Cardiac fibroblast (primary cell): Measurements from ENCODE around the gene LHX1.

Source experiments
- DNase-seq, 2 donors: peaks; one replicate each; pipeline versions ENCODE4 v3.0.0 to v3.0.0-alpha.2; 2010; ENCODE audit warnings: low read depth in 2 of 2
- H3K4me3 ChIP-seq, 2 donors: replicated peaks in 1 of 2; 1 replicate in 1 of 2; 2 replicates in 1 of 2; pipeline ENCODE4 v1.5.1; 2011; ENCODE audit warnings: low read depth in 2 of 2, low read length in 2 of 2, mild to moderate bottlenecking in 2 of 2, moderate library complexity in 1 of 2
- TF ChIP-seq, protein P1 (sequence below): IDR thresholded peaks from one replicate; pipeline ENCODE4 v1.5.1; 2011; ENCODE audit warnings: low read depth, mild to moderate bottlenecking, low read length, inconsistent platforms

The LHX1 gene

DNA sequence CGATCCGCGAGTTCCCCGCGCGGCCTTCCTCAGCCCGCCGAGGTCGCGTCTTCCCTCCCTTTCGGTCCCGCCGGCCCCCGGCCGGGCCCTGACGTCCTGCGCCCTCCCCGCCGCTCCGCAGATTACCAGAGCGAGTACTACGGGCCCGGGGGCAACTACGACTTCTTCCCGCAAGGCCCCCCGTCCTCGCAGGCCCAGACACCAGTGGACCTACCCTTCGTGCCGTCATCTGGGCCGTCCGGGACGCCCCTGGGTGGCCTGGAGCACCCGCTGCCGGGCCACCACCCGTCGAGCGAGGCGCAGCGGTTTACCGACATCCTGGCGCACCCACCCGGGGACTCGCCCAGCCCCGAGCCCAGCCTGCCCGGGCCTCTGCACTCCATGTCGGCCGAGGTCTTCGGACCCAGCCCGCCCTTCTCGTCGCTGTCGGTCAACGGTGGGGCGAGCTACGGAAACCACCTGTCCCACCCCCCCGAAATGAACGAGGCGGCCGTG lies 5.4 kb downstream of the LHX1 start:
- no peak overlapping the region for H3K4me3 ChIP-seq
- no peak for DNase-seq
- TF ChIP-seq, protein P1, sequence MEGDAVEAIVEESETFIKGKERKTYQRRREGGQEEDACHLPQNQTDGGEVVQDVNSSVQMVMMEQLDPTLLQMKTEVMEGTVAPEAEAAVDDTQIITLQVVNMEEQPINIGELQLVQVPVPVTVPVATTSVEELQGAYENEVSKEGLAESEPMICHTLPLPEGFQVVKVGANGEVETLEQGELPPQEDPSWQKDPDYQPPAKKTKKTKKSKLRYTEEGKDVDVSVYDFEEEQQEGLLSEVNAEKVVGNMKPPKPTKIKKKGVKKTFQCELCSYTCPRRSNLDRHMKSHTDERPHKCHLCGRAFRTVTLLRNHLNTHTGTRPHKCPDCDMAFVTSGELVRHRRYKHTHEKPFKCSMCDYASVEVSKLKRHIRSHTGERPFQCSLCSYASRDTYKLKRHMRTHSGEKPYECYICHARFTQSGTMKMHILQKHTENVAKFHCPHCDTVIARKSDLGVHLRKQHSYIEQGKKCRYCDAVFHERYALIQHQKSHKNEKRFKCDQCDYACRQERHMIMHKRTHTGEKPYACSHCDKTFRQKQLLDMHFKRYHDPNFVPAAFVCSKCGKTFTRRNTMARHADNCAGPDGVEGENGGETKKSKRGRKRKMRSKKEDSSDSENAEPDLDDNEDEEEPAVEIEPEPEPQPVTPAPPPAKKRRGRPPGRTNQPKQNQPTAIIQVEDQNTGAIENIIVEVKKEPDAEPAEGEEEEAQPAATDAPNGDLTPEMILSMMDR, result no peak

DNA sequence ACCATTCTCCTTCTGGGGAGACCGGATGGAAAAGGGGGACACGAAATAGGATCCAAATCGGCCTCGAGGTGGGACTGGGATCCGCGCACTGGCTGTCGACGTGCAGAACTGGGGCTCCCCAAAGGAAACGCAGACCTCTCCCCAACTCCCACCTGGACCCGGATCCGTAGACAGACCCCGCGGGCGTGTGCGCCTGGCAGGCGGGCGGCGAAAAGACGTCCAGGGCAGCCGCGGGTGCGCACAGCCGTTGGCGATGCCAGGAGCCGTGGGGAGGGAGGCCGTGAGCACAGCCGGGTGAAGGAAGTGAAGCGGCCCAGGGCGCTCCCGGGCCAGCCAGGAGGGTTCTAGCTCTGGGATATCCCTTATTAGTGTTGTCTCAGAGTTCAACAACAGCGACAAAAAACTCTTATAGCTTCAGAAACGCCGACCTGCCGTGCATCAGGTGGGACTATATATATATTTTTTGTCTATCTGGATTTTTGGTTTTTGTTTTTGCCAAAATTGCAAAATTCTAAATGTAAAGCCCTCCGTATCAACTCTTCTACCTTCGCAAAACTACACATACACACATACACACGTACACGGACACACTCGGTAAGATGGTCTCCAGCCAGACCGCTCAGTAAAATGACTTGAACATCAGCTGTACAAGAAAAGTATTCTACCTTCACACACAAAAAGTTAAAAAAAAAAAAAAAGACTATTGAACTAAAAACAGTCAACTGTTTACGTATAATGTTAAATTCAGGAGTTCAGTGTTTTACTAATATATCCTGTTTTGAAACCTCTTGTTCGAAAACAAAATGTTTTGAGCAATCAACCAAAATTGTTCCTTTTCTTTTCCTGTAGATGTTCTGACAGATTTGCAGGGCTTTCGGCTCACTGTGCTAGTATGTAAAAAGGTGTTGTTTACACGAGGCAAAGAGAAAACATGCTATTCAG lies 6.2 kb downstream of the LHX1 start:
- TF ChIP-seq, protein P1, result no peak
- no peak for DNase-seq
- no peak overlapping the region for H3K4me3 ChIP-seq

DNA sequence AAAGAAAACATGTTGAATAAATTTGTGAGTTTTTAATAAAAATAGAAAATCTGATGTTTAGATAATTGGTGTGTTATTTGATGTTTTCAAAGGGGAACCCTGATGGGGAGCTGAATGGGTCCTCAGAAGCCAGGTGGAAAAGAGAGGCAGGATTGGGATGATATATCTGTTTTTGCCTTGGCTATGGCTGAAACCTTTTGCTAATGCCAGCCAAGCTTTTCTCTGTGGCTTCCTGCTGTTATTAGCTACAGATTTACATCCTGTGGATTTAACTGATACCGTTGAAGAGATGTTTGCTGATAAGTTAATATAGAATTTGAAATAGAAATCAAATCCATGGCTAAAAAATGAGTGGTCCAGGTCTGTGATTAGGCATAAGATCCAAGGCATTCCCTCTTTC lies 7.3 kb downstream of the LHX1 start:
- TF ChIP-seq, protein P1, result no peak
- H3K4me3 ChIP-seq, result no peak overlapping the region
- no peak for DNase-seq

DNA sequence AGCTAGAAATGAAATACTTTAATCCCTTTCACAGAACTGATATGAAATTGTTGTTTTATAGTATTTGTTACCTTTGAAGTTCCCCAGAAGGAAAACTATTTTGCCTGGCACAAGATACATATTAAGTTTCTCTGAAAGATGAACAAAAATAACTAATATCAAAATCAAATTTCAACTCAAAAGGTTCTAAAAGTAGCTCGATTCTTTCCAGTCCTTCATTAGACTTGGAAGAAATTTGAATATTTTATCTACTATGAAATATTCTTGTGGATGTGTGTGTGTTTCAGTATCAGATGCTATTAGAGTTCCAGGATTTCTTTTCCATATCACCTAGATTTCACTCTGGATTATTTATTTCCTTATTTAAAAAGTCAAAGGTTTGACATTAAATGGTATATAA lies 7.9 kb downstream of the LHX1 start:
- TF ChIP-seq, protein P1, result no peak
- no peak overlapping the region for H3K4me3 ChIP-seq
- no peak for DNase-seq

- no peak for DNase-seq
- TF ChIP-seq, protein P1, result no peak
- H3K4me3 ChIP-seq, result no peak overlapping the region
Measured at GRCh38 chr17:36945959-36946725, 8.9 kb downstream of the LHX1 start.

GRCh38 chr17:36946726-36947091 lies 9.4 kb downstream of the LHX1 start:
- no peak for DNase-seq
- no peak overlapping the region for H3K4me3 ChIP-seq
- TF ChIP-seq, protein P1, result no peak
